Dermis blood vessel endothelial cell (primary cell): Measurements from ENCODE around the gene R3HCC1L. TPM values are rescaled to one million over a fixed set of nuclear protein-coding genes. Genes with fewer than 3 reads are reported as not detected.

Experiments used
- DNase-seq: peaks from one replicate; pipeline ENCODE4 v3.0.0; 2010
- total RNA-seq: library from RNA; depleted of rRNA; stranded (reverse); fragments of >200 nt; gene quantifications from 2 replicates; pipeline ENCODE4 v1.2.3, GENCODE V29; 2014

The R3HCC1L gene
- total RNA-seq, 1 donor from 2014 or later, result 14.3 TPM

- peak; percentile 24 for DNase-seq
Measured at GRCh38 chr10:98238391-98238790, 103.9 kb downstream of the R3HCC1L start.

- DNase-seq, result no peak
Measured at GRCh38 chr10:98240524-98240923, 106.1 kb downstream of the R3HCC1L start.

GRCh38 chr10:98242823-98243222 lies 108.4 kb downstream of the R3HCC1L start:
- DNase-seq, result peak; percentile 54

DNA sequence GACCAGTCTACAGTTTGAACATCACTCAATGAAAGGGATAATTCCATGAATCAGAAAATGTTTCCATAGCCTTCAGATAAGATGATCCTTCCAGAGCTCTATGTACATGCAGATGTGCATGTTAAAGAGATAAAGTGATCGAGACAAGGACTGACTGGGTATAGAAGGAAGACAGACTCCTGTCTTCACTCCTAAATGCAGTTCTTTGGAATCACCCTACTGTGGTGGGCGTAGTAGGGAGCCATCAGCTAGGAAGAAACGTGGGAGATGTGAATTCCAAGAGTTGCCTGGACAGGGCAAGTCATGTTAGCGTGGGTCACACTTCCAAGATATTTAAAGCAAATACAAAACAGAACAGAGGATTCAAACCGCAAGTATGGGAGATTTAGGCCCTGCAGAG lies 109.7 kb downstream of the R3HCC1L start:
- no peak for DNase-seq

- DNase-seq, result no peak
Measured at GRCh38 chr10:98244586-98244985, 110.1 kb downstream of the R3HCC1L start.

DNA sequence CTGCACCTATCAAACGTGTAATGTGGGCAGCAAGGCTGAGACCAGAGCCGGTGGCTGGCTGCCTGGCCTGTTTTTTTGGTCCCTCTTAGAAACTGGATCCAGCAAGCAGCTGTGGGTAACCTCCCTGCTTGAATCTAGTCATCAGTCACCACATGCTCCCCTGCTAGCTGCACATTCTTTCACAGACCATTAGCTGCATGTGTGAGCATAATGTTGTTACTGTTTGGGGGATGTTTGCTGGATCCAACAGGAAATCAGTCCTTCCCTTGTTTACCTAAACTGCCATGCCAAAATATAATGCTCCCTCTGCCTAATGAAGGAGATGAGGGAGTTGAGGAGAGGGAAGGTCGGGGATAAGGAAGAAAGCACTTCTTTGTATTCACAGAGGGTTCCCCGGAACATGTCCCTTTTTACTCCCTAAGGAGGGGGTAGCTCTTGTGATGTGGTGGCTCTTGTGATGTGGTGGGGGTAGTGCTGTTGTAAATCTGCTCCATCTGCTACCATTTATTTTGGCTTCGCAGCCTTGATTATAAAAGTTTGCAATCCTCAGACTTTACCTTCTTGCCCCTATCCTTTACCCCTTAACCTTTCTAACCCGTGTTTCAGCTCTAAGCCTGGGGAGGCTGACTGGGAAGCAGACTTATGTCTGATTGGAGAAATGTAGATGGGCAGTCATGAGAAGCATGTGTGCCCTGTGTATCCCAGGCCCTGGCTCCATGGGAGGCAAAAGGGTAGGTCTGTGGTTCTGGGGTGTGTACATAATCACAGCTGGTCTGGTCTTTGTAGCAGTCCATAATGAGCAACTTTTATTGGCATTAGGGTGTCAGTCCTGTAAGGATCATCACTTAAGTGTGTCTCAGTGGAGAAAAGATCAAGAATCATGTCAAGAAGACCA lies 112.7 kb downstream of the R3HCC1L start:
- no peak for DNase-seq

GRCh38 chr10:98248018-98248417 lies 113.6 kb downstream of the R3HCC1L start:
- DNase-seq, result no peak

GRCh38 chr10:98249134-98249533 lies 114.7 kb downstream of the R3HCC1L start:
- DNase-seq, result no peak

DNA sequence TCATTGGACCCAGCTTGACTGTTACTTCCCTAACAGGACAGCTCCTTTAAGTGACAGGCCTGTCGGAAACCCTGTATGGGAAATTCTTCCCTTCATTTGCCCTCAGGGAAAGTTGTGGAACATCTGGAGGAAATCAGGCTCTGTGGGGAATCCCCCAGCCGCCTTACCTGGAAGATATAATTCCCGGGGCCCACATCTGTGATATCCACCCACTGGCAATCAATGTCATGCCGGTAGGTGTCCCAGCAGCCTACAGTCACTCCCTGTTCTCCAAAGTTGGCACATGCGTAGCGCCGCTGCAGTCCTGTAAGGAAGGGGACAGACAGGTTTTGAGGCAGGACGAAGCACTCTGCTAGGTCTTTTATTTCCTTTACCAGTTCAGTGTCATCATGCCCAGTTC lies 116.9 kb downstream of the R3HCC1L start:
- DNase-seq, result no peak

GRCh38 chr10:98252464-98252863 lies 118.0 kb downstream of the R3HCC1L start:
- no peak for DNase-seq

- no peak for DNase-seq
Measured at GRCh38 chr10:98253499-98253898, 119.0 kb downstream of the R3HCC1L start.

DNA sequence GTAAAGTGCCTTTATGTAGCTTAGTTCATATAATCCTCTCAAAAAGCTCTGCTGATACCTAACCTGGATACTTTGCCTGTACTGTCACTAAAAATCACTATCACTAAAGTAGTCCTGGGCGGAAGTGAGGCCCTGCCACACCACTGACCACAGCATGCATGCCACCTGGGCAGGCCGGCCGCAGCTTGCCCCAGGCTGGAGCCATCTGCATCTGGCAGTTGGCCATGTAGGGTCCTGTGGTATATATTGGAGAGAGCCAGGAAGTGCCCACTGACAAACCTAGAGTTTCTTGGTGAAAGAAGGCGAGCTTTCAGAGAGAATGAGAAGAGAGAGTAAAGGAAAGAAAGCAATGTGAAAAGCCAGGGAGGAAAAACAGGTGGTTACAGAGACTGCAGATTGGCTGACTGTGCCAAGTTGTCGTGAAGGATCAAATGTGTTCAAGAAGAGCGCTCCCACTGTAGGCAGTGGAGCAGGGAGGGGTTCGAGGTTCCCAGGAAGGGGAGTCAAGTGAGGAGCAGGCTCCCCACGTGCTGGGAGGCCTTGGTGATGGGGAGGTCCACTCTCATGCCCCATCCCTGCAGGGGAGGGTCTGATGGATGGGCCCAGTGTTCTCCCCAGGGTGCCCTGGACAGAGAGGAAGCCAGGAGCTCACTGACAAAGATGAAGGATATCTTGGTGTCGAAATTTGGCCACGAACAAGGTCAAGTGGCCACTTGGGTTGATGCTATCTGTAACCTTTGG lies 119.9 kb downstream of the R3HCC1L start:
- DNase-seq, result no peak

DNA sequence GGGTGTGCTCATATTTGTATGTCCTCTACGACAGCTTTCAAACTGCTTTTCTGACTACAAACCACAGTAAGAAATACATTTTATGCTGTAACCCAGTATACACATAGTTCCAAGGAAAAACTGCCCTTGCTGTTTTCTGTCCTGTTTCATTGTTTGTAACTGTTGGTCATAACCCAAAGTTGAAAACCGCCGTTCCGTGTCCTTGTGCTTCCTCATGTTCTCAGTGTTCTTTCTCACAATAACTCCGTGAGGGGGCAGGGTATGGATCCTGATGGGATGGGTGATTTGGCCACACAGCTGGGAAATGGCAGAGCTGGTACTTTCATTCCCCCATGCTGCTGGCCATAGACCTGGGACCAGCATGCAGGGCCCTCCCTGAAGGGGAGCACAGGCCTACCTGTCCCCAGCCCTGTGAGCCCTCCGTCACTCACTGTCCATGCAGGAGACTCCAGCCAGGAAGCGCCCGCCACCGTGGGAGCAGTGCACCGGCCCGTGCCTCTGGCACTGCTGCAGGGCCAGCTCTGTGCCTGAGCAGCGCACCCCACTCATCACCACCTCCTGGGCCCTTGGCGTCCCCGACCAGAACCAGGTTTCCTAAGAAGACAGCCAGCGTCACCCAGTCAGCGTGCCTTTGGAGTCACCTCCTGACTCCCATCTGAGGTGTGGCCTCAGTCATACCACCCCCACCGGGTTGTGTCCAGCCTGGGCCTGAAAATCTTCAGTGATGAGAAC lies 120.9 kb downstream of the R3HCC1L start:
- DNase-seq, result no peak

DNA sequence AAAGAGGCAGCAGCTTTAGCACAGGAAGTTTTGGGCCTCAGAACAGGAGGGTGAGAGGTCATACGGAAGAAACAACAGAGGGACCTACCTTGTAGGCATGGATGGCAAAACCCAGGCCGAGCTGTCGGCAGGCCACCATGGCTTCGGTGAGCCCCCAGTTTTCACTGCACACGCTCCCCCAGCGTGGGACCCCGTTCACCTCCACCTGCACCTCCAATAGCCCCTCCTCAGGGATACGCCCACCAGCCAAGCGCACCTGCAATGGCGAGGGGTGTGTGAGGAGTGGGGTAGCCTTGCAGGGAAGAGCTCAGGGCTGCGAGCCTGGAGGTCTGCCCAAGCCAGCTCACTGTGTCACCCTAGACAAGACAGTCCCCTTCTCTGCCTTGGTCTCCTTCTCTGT lies 122.2 kb downstream of the R3HCC1L start:
- no peak for DNase-seq

GRCh38 chr10:98257198-98257597 lies 122.7 kb downstream of the R3HCC1L start:
- DNase-seq, result no peak

- no peak for DNase-seq
Measured at GRCh38 chr10:98257961-98258360, 123.5 kb downstream of the R3HCC1L start.

DNA sequence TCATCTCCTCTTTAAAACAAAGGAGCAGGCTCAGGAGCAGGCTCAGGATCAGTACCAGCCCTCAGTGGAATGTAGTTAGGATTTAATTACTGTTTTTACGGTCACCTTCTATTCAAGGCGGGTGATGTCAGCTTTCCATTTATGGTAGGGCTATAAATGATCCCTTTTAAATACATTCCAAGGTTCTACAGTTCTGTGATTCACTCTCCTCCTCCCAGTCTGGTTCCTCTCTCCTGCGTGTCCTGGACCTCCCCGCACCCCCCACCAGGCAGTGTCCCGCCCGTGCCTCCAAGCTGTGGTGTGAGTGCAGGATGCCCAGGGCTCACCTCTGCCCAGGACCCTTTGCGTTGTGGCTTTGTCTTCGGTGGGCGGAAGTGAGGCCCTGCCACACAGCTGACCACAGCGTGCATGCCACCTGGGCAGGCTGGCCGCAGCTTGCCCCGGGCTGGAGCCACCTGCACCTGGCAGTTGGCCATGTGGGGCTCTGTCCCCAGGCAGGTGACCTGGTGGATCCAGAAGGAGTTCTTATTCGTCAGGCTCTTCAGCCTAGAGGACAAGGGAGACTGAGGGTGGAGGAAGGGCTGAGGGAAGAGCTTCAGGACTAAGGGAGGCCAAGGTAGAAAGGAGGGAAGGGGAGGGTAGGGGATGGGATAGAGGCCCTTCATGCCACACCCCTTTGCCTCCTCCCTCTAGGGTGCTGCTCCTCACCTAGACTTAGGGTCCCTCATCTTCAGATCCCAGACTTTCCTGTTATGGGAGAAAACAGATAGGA lies 124.4 kb downstream of the R3HCC1L start:
- DNase-seq, result no peak

GRCh38 chr10:98259606-98260315 lies 125.3 kb downstream of the R3HCC1L start:
- DNase-seq, result no peak

- DNase-seq, result no peak
Measured at GRCh38 chr10:98260350-98260749, 125.9 kb downstream of the R3HCC1L start.

GRCh38 chr10:98260752-98261151 lies 126.3 kb downstream of the R3HCC1L start:
- DNase-seq, result no peak

DNA sequence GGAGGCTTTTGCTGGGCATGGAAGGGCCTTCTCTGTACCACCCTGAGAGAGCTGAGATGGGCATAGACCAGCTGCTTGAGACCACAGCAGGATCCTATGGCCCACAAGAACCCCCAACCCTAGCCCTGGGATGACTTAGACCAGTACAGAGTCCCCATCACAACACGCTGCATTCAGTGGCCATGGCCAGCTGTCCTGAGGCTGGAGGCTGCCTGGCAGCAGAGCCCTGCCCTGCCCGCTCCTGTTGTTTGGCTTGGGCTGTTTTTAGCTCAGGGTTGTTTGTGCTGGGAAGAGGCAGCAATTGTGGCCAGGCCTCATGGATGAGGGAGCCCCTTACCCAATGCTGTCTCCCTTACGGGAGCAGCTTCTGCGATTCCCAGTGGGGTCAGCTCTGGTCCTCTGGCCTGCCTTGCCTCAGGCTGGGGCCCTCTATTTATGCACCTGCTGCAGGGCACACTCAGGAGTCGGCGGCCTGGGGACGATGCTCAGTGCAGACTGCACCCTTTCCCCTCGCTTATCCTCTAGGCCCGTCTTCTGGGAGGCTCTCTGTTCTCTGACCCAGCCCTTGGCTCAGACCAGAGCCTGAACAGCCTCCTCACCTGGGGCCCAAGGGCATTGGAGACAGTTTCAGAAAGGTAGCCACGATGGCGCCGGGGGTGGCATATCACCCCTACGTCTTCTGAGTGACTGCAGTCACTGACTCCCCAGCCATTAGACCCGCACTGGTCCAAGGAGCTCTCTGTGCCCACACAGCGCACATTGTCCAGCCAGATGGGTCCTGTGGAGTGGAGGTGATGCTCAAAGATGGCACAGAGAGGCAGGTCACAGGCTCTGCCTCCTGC lies 127.2 kb downstream of the R3HCC1L start:
- DNase-seq, result no peak
